HK-2 (cell line): ENCODE results near the gene SDR42E1.

Experiments used
- DNase-seq: peaks from one replicate; pipeline ENCODE4 v3.0.0-alpha.2; 2018; ENCODE audit not compliant: unreplicated experiment

The SDR42E1 gene, protein sequence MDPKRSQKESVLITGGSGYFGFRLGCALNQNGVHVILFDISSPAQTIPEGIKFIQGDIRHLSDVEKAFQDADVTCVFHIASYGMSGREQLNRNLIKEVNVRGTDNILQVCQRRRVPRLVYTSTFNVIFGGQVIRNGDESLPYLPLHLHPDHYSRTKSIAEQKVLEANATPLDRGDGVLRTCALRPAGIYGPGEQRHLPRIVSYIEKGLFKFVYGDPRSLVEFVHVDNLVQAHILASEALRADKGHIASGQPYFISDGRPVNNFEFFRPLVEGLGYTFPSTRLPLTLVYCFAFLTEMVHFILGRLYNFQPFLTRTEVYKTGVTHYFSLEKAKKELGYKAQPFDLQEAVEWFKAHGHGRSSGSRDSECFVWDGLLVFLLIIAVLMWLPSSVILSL

DNA sequence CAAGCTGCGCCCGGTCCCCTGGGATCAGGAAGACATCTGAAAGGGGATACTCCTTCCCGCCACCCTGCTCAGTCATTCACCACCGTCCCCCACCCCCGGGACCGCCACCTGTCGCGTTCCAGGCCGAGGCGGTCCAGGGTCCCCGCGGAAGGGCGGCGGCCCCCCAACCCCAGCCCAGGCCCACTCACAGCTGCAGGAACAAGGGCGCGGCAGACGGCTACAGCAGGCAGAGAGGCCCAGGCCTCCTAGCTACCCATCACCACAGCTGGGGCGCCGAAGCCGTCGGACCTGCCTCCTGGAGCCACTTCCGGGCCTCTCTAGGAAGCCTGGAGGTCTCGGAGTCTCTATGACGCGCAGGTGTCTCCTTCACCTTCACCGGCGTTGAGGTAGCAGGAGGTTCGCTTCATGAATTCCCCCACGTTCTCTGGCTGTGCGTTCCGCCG lies at the start of gene SDR42E1:
Gene SDR42E1, minus strand, starts transcription at position 272 of the 443 bp plus-strand sequence. CDS start 10,612 bp downstream, outside the sequence.
- DNase-seq = peak; percentile 51

DNA sequence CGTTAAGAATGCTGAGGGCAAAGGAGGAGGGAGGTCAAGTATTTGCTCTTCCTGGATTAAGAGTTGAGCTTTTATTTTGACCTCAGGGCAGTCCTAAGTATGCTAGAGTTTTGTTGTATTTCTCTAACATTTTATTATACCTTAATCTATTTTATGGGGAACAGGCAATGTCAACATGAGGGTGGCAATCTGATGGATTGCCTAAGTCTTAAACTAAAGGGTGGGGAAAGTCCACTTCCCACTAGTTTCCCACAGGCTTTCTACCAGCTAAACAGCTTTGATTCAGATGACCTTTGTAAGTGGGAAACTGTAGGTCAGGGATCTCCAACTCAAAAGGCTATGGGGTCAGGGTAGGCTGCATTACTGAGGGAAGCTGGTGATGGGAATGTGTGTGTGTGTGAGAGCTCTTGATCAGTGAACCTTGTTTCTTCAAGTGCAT lies 48.7 kb upstream of the SDR42E1 start:
- DNase-seq = no peak

DNA sequence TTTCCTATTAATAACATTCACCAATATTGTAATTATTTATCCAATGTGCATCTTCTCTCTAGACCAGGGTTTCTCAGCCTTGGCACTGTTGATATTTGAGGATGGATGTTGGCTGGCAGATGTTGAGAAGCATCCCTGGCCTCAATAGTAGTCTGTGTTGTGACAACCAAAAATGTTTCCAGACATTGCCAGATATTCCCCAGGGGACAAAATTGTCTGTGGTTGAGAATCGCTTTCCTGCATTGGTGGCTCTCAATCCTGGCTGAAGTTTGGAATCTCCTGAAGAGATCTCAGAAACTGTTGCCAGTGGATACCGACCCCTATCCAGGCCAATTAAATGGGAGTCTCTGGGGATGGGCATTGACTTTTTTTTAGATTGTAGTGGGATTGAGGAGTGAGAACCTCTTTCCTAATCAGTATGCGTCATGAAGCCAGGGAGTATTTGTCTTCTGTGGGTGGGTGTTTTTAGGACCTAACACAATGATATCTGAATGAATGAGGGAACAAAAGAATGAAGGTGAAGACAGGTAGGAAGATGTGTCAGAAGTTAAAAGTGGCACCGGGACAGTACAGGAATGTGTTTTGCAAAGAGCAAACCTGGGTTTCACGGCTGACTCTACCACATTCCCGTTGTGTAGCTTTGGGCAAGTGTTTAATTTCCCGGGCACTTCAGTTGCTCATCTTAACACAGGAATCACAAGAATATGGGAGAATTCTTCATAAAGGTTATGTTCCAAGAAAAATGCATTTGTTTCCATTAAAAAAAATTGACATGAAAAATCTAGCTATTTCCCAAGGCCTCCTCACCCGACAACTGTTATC lies 48.1 kb upstream of the SDR42E1 start:
- DNase-seq = no peak

DNA sequence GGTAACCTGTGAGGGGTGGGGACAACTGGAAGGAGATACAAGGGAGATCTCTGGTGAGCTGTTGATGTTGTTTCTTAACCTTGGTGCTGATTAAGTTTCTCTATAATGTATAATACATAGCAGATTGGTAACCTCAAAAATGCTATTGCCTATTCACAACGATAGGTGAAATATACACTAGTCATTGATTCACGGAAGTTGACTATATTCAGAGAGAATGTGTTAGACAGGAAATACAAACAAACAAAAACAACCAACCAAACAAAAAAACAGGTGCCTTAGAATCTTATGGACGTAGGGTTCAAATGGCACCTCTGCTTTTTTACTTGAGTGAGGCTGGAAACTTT lies 45.3 kb upstream of the SDR42E1 start:
- DNase-seq = no peak

DNA sequence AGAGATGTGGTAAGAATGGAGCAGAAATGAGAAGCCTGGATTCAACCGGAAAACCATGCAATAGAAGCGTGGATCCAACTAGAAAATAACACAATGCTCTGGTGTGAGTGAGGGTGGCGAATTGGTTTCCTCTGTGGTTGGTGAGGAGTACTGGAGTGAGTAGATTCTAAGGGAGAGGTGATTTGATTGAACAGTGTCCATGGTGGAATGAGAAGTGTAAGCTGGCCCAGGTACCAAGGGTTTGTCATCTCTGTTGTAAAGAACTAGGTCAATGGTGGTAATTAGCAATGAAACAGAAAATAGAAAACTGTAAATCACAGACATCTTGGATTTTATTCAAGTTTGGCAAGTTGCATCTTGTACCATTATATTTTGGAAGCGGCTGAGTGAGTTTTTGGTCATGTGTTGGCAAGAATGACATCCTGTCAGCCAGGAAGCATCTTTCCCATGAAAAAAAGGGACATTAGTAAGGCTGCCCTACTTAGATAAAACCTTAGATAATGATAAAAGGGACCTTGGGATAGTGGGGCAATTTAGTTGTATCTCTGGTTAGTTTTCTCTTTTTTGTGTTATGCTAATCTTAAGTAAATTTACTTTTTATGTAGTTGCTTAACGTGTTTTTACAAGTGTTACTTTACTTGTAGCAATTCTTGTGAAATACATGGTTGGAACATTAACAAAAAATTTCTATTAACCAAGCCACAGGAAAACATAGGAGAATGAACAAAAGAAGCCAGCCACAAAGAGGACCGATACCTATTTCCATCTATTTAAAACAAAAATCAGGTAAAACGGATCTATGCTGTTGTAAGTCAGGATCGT lies 44.7 kb upstream of the SDR42E1 start:
- no peak for DNase-seq

DNA sequence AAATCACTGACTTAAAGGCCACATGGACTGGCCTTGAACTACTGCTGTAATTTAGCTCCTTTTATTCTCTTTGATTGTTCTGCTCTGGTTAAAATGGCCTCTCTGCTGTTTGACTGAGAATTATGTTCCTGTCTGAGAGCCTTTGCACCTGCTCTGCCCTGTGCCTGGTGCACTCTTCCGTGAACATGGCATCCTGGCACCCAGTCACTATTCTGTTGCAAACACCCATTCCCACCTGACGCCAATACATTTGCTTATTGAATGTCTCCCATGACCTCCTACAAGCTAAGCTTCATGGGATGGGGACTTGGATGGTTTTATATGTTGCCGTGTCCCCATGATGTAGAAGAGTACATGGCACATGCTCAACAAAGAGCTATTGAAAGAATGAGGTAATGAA lies 43.8 kb upstream of the SDR42E1 start:
- DNase-seq = no peak

DNA sequence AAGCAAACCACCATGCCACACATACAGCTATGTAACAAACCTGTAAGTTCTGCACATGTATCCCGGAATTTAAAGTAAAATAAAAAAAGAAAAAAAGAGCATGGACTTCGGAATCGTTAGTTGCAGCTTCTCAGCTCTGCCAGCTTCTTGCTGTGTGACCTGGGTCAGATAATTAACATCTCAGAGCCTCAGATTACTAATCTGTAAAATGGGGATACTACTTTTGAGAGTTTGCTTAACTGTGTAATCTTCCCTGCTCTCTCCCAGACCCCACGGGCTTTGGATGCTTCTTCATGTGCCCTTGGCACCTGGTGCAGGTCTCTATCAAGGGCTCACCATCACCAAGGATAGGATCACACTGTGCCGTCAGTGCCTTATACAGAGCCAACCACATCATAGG lies 40.4 kb upstream of the SDR42E1 start:
- DNase-seq = no peak

DNA sequence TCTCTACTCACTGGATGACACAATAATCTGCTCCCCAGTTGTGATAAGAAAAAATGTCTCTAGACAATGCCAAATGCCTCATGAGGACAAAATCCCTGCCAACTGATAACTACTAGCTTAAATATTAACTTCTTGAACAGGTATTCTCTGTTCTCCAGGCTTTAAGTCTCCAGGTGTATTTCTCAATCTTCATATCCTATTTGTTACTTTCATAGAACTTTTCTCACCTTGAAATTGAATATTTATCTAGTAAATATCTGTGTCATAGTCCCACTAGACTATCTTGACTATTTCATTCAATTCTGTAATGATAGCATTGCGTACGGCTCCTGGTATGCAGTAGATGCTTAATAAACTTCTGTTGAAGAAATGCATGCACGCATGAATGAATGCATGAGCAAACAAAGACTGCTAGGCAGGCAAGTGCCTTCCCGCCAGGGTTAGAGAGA lies 39.7 kb upstream of the SDR42E1 start:
- DNase-seq = no peak

DNA sequence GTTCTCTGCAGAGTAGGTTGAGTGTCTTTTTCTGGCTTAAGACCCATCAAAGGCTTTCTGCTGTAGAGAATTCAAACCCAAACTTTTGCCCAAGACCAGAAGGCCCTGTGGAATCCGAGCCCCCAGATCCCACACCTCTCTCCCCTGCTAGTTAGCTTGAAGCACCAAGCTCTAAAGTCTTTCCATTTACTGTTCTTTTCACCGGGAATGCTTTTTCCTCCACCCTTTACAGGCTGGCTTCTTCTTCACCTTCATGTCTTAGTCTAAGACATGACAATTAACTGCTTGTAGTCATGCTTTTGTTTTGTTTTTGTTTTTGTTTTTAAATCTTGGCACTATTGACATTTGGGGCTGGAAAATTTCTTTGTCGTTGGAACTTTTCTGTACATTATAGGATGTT lies 39.2 kb upstream of the SDR42E1 start:
- no peak for DNase-seq

DNA sequence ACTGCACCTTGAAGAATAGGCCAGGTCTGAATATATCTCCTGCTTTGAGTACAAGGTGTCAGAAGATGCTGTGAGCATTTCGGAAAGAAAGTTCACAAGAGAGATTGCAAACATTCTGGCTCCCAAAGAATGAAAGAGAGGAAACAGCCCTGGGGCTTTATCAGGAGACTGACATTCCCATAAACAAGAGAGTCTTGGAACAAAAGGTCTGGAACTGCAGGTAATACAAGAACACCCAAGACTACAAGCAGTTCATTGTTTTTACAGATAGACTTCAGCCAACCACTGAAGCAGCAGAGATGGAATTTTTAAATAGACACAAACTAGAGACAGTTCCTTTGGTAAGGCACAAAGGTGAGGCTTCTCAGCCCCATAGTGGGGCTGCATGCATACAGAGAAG lies 38.2 kb upstream of the SDR42E1 start:
- no peak for DNase-seq

DNA sequence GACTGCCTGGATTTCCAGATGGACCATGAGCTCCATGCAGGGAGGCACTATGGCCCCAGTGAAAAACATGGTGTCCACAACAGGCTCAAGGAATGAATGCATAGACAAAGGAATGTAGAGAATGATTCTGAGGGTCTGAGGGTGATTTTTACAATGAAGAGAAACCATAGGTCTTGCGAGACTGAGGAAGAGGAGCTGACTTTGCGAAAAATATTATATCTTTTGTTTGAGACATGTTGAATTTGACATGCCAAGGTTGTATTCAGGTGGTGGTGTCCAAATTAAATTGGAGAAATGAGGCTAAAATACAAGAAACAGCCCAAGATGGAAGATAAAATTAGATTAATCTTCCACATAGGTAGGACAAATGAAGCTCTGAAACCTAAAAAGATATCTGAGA lies 36.5 kb upstream of the SDR42E1 start:
- no peak for DNase-seq

DNA sequence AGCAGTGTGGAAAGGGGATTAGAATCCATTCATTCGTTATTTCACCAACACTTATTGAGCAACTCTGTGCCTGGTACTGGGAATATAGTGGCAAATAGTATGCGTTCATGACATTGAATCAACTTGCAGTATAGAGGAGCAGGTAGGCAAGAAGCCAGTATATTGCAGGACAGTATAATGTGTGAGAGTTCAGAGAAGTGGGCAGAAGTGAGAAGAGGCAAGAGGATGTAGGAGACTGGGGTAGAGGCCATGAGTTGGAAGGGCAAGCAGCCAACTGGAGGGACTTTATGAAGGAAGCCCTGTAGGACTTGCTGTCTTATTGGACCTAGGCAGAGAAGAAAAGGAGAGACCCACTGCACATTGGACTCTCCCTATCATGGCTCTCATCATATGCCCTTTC lies 36.1 kb upstream of the SDR42E1 start:
- DNase-seq = no peak

DNA sequence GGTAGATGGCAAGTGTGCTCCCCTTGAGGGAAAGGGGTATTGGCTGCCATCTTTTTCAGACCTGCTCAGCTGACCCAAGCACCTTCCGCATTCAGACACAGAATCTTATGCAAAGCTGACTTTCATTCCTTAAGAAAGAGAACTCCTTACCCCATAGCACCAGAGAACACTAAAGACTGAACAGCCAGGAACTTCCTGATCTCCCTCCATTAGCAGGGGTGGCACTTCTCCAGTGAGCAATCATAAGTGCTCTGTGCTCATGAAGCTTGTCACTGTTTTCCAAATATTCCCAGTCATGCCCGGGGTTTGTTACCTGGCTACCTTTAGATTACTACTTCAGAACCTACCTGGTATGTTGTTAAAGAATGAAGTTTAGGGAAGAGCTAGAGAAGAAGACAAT lies 35.7 kb upstream of the SDR42E1 start:
- no peak for DNase-seq

DNA sequence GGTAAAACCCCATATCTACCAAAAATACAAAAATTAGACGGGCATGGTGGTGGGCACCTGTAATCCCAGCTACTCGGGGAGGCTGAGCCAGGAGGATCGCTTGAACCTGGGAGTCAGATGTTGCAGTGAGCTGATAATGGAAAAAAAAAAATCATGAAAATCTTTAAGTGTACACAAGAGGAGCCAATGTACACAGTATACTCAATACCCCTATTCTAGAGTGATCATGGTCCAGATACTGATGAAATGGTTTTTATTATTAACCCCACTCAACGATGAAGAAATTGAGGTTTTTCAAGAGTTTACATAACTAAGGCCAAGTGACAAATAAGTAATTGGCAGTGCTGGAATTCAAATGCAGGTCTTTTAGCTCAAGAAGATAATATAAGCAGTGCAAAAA lies 35.3 kb upstream of the SDR42E1 start:
- DNase-seq = no peak

DNA sequence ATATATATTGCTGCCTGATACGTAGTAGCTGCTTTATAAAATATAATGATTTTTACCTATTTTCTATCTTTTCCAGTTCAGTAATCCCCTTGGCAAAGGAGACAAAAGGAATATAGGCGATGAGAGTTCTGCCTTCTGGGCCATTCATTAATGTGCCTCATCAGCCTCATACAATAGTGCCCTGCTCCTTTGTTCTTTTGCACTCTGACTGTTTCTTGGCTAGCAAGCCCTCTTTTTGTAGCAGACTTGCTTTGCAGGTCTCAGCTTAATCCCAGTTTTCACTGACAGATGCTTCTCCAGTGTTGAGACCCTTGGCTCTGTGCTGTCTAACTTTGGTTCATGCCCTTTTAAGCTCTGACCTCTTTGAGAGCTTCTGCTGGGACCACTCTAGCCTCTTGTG lies 34.2 kb upstream of the SDR42E1 start:
- DNase-seq = no peak

DNA sequence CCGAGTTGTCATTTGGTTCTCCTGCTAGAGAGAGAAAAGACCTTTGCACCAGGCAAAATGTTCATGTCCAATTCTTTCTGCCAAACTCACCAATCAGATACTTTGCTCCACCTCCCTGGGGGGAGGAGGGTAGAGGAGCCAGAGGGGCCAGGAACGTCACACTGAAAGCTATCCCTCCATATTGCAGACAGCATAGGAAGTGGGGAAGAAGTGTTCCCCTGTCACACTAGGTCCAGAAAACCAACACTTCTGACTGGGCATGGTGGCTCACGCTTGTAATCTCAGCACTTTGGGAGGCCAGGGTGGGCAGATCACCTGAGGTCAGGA lies 33.3 kb upstream of the SDR42E1 start:
- DNase-seq = no peak

DNA sequence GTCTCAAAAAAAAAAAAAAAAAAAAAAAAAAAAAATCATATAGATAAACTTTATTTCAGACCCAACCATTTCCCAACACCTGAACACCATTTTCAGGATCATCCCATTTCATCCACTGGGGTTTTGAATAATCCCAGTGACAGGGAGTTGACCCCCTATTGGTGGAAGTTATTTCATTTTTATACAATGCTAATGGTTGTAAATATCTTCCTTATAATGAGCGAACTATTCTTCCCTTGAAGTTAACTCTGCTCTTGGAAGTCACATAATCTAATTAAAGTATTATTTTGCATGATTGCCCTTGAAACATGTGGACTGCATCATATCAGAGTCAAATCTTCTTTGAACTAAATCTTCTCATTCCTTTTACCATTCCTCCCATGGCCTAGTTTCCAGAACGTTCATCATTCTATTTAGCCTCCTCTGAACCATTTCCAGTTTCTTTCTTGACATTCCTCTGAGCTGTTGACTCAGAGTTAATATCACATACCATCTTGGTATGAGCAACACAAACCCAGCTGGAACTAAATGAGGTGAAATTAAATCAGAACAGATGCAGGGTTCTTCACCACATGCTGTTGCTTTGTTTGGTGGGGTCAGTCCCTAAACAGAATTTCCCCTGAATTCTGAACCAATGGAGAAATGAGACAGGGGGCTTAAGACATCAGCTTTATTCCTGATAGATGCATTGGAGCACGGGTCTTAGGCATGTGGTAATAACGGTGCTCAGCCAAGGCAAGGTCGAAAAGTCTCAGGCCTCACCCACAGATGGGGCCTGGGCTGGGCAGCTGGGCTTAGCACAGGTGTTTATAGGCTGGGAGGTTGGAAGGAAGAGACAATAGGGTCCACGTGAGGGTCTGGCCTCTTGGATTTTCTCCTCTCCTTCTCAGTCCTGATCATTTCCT lies 32.7 kb upstream of the SDR42E1 start:
- DNase-seq = no peak

DNA sequence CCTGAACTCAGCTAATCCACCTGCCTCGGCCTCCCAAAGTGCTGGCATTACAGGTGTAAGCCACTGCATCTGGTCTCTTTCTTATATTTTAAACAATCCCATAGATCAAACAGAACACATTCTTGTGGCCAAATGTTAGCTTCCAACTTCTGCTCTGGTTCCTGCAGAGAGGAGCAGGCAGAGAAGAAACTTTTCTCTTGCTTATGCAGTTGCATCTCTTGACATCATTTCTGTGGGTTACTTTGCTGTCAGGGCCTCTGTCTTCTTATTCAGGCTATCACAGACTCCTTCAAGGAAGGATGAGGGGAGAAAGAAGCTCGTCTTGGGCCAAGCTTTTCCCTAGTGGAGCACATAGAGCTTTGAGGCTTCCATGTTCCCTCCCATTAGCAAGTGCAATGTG lies 31.6 kb upstream of the SDR42E1 start:
- DNase-seq = no peak

DNA sequence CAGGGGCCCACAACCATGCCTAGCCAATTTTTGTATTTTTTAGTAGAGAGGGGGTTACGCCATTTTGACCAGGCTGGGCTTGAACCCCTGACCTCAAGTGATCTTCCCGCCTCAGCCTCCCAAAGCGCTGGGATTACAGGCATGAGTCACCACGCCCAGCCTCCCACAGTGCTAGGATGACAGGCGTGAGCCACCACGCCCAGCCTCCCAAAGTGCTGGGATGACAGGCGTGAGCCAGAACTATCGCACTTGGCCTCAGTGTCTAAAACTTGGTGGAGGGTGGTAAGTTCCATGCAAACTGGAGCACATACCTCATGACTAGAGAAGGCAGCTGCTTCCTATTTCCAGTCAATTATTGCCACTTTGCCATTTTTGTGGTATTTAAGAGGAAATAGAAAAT lies 30.9 kb upstream of the SDR42E1 start:
- DNase-seq = no peak

DNA sequence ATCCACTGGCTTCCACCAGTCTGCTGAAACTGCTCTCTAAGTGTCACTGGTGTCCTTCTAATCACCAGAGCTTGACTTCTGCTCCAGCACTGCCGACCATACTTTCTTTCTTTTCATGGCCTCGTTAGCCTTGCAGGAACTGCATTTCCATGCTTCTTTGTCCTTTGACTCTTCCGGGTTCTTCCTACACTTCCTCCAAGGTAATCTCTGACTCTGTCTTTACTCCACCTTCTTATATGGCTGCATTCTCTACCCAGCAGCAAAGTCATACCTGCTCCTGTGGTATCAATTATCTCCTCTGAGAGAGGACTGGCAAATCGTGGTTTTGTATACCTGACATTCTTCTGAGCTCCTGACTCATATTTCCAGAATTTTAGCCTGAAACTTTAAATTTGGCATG lies 30.3 kb upstream of the SDR42E1 start:
- DNase-seq = no peak

DNA sequence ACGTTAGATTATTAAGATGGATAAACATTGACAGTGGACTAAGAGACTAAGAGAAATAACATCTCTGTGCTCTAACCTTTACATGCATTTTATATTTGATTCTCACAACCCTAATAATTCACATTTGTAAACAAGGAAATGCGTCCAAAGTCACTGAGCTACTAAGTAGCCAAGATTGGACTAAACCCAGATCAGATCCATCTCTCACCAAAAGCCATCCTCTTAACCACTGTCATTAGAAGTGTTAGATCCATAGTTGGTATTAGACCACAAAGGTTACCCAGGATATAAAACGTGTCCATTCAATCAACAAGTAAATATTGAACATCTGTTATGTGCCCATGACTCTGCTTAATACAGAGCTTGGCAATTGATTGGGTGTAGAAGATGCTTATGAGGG lies 29.0 kb upstream of the SDR42E1 start:
- no peak for DNase-seq
